Astrocyte (in vitro differentiated cells and primary cell): ENCODE data around the gene PPT1.

Source experiments
- CTCF ChIP-seq: IDR thresholded peaks from 2 replicates; pipeline ENCODE4 v1.5.1; 2011; ENCODE audit warnings: low read depth, mild to moderate bottlenecking, inconsistent platforms, low read length, moderate library complexity; ENCODE audit not compliant: insufficient read depth
- EZH2 ChIP-seq: IDR thresholded peaks from 2 replicates; pipeline ENCODE4 v1.6.1; 2012; ENCODE audit warnings: mild to moderate bottlenecking, low read length, inconsistent platforms; ENCODE audit not compliant: insufficient read depth

DNA sequence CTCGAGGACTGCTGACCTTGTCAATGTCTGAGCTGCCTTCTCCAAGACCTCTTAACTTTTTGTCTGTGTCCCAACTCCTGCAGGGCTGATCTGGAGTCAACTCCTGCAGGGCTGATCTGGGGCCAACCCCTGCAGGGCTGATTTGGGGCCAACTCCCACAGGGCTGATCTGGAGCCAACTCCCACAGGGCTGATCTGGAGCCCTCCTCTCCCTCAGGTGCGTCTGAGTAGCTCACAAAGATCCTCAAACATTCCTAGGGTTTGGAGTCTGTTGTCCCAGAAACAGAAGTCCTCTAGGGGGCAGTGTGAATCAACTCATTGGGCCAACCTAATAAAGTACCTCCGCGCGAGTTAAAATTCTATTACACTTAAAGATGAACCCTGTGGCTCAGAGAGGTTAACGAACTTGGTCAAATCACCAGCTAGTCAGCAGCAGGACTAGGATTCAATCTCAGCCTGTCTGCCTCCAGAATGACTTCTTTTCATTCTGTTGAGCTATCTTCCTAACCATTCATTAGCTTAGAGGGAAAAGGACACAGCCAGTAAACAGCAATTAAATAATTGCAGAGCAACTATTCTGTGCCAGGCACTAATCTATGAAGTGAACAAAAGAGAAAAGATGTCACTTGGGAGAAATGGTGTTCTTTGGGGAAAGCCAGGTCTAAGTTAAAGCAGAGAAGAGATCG, 47.0 kb upstream of the PPT1 start:
- TF ChIP-seq CTCF: peak; percentile 87
- TF ChIP-seq EZH2: no peak
